Left colon (tissue), 2 donors: ENCODE results near the gene NCOA5. TPM values are rescaled to one million over a fixed set of nuclear protein-coding genes. Genes with fewer than 3 reads are reported as not detected.
A peak's percentile ranks its signal among the peaks of the same experiment; 100 is the strongest.

ENCODE experiments used
- ATAC-seq: fragments of 200-7000 bp; cut with Tn5 transposase; one replicate; pipeline ENCODE4 v1.9.1; 2020; ENCODE audit warnings: mild to moderate bottlenecking, moderate library complexity
- DNase-seq, 2 donors: peaks; one replicate each; pipeline ENCODE4 v3.0.0-alpha.2; 2020
- intact Hi-C, 2 donors: fragments of 100-400 bp; cut with DNase I in 1 of 2; cut with micrococcal nuclease in 1 of 2; formaldehyde crosslinking; loops; one replicate each; pipeline versions ENCODE4 v1.11.2 to v1.14.0; 2022; cut with DNase I, micrococcal nuclease
- total RNA-seq, 2 donors: library from RNA; stranded (reverse); fragmentation: NEBNext Ultra II Directional; extraction: Animal tissue kit (Norgen Biotek cat#: 25700); gene quantifications; one replicate each; pipeline ENCODE4 v1.2.1, GENCODE V29; 2021
- donor health status: DM: no; HTN: no; CAD: no.
- donor health status: DM: yes; HTN: yes; CAD: no.

NCOA5 gene
- total RNA-seq, 2 donors from 2014 or later, result 20.8 to 24.1 TPM

DNA sequence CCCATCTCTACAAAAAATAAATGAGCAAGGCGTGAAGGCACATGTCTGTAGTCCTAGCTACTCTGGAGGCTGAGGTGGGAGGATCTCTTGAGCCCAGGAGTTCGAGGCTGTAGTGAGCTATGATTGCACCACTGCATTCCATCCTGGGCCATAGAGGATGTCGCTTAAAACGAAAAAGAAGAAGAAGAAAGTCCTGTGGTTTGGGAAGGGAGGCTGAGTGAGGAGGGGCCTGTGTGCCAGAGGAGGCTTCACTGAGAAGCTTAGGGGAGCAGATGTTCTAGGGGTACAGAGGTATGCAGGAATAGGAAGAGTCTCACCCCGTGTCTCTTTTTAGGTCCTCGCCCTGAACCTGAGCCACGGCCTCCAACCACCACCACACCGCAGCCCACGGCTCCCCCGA, 76.8 kb downstream of the NCOA5 start:
- no peak for ATAC-seq
- DNase-seq, result no peak
- intact Hi-C loops, result no loop called here

DNA sequence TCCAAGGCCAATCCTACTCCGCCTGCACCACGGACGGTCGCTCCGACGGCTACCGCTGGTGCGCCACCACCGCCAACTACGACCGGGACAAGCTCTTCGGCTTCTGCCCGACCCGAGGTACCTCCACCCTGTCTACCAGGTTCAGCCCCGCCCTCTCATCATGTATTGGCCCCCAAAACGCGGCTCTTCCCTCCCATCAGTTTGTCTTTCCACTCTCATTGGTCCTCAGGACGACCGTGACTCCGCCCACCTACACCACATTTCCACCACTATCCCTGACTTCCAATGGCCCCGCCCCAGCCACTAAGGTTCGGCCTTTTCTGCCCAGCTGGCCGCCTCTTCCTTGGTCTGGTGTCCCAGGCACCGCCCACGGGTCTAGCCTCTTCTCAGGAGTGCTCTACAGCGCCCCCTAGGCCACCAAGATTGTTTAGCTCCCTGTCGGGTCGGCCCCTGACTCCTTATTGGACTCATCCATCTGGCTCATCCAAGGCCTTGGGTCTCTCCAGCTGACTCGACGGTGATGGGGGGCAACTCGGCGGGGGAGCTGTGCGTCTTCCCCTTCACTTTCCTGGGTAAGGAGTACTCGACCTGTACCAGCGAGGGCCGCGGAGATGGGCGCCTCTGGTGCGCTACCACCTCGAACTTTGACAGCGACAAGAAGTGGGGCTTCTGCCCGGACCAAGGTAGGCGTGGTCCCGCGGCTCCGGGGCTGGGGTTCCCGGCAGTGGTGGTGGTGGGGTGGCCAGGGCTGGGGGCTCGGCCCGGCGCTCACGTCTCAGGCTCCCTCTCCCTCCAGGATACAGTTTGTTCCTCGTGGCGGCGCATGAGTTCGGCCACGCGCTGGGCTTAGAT, 77.9 kb downstream of the NCOA5 start:
- ATAC-seq (no peak), DNase-seq (peak; percentile 55 to 72)
- intact Hi-C loops, result no loop called here

Other genes with a start within 250 kb of the NCOA5 start
- 10 to 100 TPM; 46.5 to 47.9 TPM for gene ACOT8, start 232.6 kb downstream of the NCOA5 start, total RNA-seq
- gene ZSWIM3, start 232.3 kb downstream of the NCOA5 start, total RNA-seq, result 1 to 10 TPM; 4.2 to 5.6 TPM
- gene ZSWIM1, start 208.7 kb downstream of the NCOA5 start, total RNA-seq, result 10 to 100 TPM; 11.8 to 12.0 TPM
- gene SPATA25, start 202.3 kb downstream of the NCOA5 start, total RNA-seq, result 1 to 10 TPM; 2.0 to 3.2 TPM
- 1 to 10 TPM; 4.7 to 5.5 TPM for gene NEURL2, start 198.8 kb downstream of the NCOA5 start, total RNA-seq
- 100 to 1,000 TPM; 513 to 538 TPM for gene CTSA, start 198.6 kb downstream of the NCOA5 start, total RNA-seq
- gene PLTP, start 177.8 kb downstream of the NCOA5 start, total RNA-seq, result 10 to 100 TPM; 14.7 to 49.5 TPM
- gene PCIF1, start 155.3 kb downstream of the NCOA5 start, total RNA-seq, result 10 to 100 TPM; 27.2 to 32.1 TPM
- 10 to 100 TPM; 14.8 to 18.2 TPM for gene ZNF335, start 117.8 kb downstream of the NCOA5 start, total RNA-seq
- gene MMP9, start 81.1 kb downstream of the NCOA5 start, total RNA-seq, result 1 to 10 TPM in 1 of 2 donors, under 1 TPM in 1; 0.31 to 2.1 TPM
- gene SLC12A5, start 60.7 kb downstream of the NCOA5 start, total RNA-seq, result 1 to 10 TPM in 1 of 2 donors, not detected in 1; 1.6 TPM
- 1 to 10 TPM; 2.5 to 6.0 TPM for gene CD40, start 28.4 kb upstream of the NCOA5 start, total RNA-seq
- under 1 TPM; 0.09 to 0.17 TPM for gene CDH22, start 218.5 kb upstream of the NCOA5 start, total RNA-seq